HEK293T (cell line): ENCODE data around the gene TNRC6C.

ENCODE experiments used
- FOXM1 ChIP-seq: fragments of 450-650 bp; IDR thresholded peaks from 2 replicates; pipeline ENCODE4 v1.6.1; 2017; ENCODE audit warnings: mild to moderate bottlenecking, borderline replicate concordance
- HDGF ChIP-seq: fragments of 450-650 bp; IDR thresholded peaks from 2 replicates; pipeline ENCODE4 v1.6.1; 2017; ENCODE audit warnings: antibody characterized with exemption, borderline replicate concordance
- L3MBTL2 ChIP-seq: fragments of 450-650 bp; conservative IDR thresholded peaks from 2 replicates; pipeline ENCODE4 v1.6.1; 2016; ENCODE audit warnings: mild to moderate bottlenecking
- TARDBP ChIP-seq: fragments of 450-650 bp; IDR thresholded peaks from 2 replicates; pipeline ENCODE4 v1.6.1; 2016

- no peak for TF ChIP-seq HDGF
- TF ChIP-seq TARDBP, result no peak
- no peak for TF ChIP-seq L3MBTL2
- TF ChIP-seq FOXM1, result no peak
These were observed 14.5 kb upstream of the TNRC6C start for GRCh38 chr17:77943971-77944370.
